Measurements from ENCODE around the gene TRABD. TPM values are rescaled to one million over a fixed set of nuclear protein-coding genes. Genes with fewer than 3 reads are reported as not detected.

The TRABD gene
- polyA plus RNA-seq, 1 donor from 2014 or later, result 31.8 TPM

- Histone ChIP-seq H3K27ac (ENCODE audit: low read length) (no peak overlapping the region), H3K9ac (ENCODE audit: low read length) (no peak overlapping the region), H4K20me1 (ENCODE audit: insufficient read depth) (no peaks in the 10 kb centered on the region), H2AFZ (ENCODE audit: low read depth, low read length) (no peak overlapping the region), H3K4me2 (ENCODE audit: low read length) (no peak overlapping the region), H3F3A (ENCODE audit: insufficient read depth, low read length, poor library complexity, severe bottlenecking) (no peaks in the 10 kb centered on the region), H3K9me2 (ENCODE audit: insufficient read depth, low read length) (no peaks in the 10 kb centered on the region), H3K27me3 (ENCODE audit: insufficient read depth, low read depth, low read length) (peaks cover 10% of the 10 kb centered on the region), H3K4me3 (ENCODE audit: low read length) (no peak overlapping the region), H3K79me2 (replicated peaks; ENCODE audit: insufficient read depth, low read length) (no peaks in the 10 kb centered on the region), H3K36me3 (ENCODE audit: insufficient read depth, low read length) (no peaks in the 10 kb centered on the region), H3K9me3 (ENCODE audit: low read length) (no peaks in the 10 kb centered on the region)
- TF ChIP-seq MXI1 (conservative IDR thresholded peaks at IDR 0.05; ENCODE audit: poor library complexity, severe bottlenecking), result no peak
- TF ChIP-seq CTCF (IDR thresholded peaks at IDR 0.05; ENCODE audit: poor library complexity, severe bottlenecking), result no peak
- no peak for TF ChIP-seq EZH2 (IDR thresholded peaks at IDR 0.05; ENCODE audit: borderline replicate concordance, insufficient read depth, low read length, poor library complexity, severe bottlenecking)
- TF ChIP-seq REST (IDR thresholded peaks at IDR 0.05; ENCODE audit: borderline replicate concordance), result no peak
- no peak for TF ChIP-seq SMC3 (conservative IDR thresholded peaks at IDR 0.05; ENCODE audit: poor library complexity)
- TF ChIP-seq TAF1 (IDR thresholded peaks at IDR 0.05; ENCODE audit: low read depth), result no peak
- TF ChIP-seq RAD21 (conservative IDR thresholded peaks at IDR 0.05), result no peak
- no peak for TF ChIP-seq EP300 (conservative IDR thresholded peaks at IDR 0.05; ENCODE audit: poor library complexity, severe bottlenecking)
- no peak for TF ChIP-seq POLR2AphosphoS5 (IDR thresholded peaks at IDR 0.05)
Observed at GRCh38 chr22:50165436-50166123, 20.1 kb upstream of the TRABD start.

- H3K27ac ChIP-seq (ENCODE audit: low read length), result no peak overlapping the region
- H4K20me1 ChIP-seq (ENCODE audit: insufficient read depth), result no peaks in the 10 kb centered on the region
- H3K79me2 ChIP-seq (replicated peaks; ENCODE audit: insufficient read depth, low read length), result no peaks in the 10 kb centered on the region
- H3K9ac ChIP-seq (ENCODE audit: low read length), result no peak overlapping the region
- TF ChIP-seq SMC3 (conservative IDR thresholded peaks at IDR 0.05; ENCODE audit: poor library complexity) (no peak), RAD21 (conservative IDR thresholded peaks at IDR 0.05) (no peak), EZH2 (IDR thresholded peaks at IDR 0.05; ENCODE audit: borderline replicate concordance, insufficient read depth, low read length, poor library complexity, severe bottlenecking) (no peak), REST (IDR thresholded peaks at IDR 0.05; ENCODE audit: borderline replicate concordance) (no peak), POLR2AphosphoS5 (IDR thresholded peaks at IDR 0.05) (no peak), CTCF (IDR thresholded peaks at IDR 0.05; ENCODE audit: poor library complexity, severe bottlenecking) (no peak), TAF1 (IDR thresholded peaks at IDR 0.05; ENCODE audit: low read depth) (no peak), EP300 (conservative IDR thresholded peaks at IDR 0.05; ENCODE audit: poor library complexity, severe bottlenecking) (no peak), MXI1 (conservative IDR thresholded peaks at IDR 0.05; ENCODE audit: poor library complexity, severe bottlenecking) (no peak)
- H3K27me3 ChIP-seq (ENCODE audit: insufficient read depth, low read depth, low read length), result peaks cover 10% of the 10 kb centered on the region
- H3K9me2 ChIP-seq (ENCODE audit: insufficient read depth, low read length), result no peaks in the 10 kb centered on the region
- H3K9me3 ChIP-seq (ENCODE audit: low read length), result no peaks in the 10 kb centered on the region
- no peak overlapping the region for H2AFZ ChIP-seq (ENCODE audit: low read depth, low read length)
- no peak overlapping the region for H3K4me3 ChIP-seq (ENCODE audit: low read length)
- no peaks in the 10 kb centered on the region for H3F3A ChIP-seq (ENCODE audit: insufficient read depth, low read length, poor library complexity, severe bottlenecking)
- H3K36me3 ChIP-seq (ENCODE audit: insufficient read depth, low read length), result no peaks in the 10 kb centered on the region
- no peak overlapping the region for H3K4me2 ChIP-seq (ENCODE audit: low read length)
Observed at GRCh38 chr22:50167689-50168489, 17.8 kb upstream of the TRABD start.

Data from neural cell (in vitro differentiated cells).